NCI-H2081 treated with DMSO at 0.1 percent for 48 hours (cell line): ENCODE results near the gene SLC16A3.

Experiments used
- DNase-seq: peaks from one replicate; lab custom pipeline; 2025; lab: John Stamatoyannopoulos, UW

SLC16A3 gene

GRCh38 chr17:82223517-82223916 is 5.3 kb upstream of the SLC16A3 start:
- no peak for DNase-seq

DNA sequence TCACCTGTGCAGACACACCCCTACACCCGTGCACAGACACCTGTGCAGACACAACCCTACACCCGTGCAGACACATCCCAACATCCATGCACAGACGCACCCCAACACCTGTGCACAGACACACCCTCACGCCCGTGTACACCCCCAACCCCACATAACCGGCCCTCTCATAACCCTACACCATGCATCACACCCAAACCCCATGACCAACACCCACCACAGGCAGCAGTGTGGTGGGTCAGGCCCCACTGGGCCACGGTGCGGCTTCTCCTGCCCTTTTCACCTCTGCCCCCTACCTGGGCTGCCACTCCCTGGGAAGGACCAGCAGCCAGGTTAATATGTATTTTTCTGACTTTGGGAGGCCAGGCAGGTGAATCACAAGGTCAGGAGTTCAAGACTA is 4.2 kb upstream of the SLC16A3 start:
- DNase-seq: no peak

GRCh38 chr17:82225368-82226029 is 3.3 kb upstream of the SLC16A3 start:
- no peak for DNase-seq

DNA sequence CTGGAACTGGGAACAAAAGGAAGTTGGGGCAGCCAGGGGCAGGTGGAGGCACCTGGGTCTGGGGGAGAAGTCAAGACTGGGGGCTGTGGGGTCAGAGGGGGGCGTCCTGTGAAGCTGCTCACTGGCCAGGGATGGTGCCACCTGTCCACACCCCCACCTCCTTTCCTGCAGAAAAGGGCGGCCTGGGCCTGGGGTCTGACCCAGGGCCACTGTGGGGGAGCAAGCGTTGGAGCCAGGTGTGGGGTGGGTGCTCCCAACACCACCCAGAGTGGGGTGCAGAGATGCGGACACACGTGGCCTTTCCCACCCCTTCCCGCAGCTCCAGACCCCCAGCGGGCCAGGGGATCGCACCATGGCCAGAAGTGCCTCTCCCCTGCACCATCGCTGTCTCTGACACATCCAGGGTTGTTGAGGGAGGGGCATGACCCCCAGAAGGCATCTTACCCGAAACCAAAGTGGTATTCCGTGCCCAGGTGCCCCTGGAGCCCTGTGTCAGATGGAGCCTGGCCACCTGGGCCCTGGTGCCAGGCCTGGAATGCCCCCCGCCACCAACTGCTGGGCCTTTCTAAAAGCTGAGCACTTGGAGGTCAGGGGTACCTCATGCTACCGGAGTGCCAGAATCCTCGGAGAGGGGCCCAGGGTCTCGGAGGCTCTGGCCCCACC is 2.6 kb upstream of the SLC16A3 start:
- no peak for DNase-seq

- DNase-seq: no peak
These were observed 1.8 kb upstream of the SLC16A3 start for GRCh38 chr17:82226809-82227628.

GRCh38 chr17:82227629-82228277 is 1.1 kb upstream of the SLC16A3 start:
- no peak for DNase-seq

- DNase-seq: no peak
These were observed 482 bp upstream of the SLC16A3 start for GRCh38 chr17:82228278-82228841.

DNA sequence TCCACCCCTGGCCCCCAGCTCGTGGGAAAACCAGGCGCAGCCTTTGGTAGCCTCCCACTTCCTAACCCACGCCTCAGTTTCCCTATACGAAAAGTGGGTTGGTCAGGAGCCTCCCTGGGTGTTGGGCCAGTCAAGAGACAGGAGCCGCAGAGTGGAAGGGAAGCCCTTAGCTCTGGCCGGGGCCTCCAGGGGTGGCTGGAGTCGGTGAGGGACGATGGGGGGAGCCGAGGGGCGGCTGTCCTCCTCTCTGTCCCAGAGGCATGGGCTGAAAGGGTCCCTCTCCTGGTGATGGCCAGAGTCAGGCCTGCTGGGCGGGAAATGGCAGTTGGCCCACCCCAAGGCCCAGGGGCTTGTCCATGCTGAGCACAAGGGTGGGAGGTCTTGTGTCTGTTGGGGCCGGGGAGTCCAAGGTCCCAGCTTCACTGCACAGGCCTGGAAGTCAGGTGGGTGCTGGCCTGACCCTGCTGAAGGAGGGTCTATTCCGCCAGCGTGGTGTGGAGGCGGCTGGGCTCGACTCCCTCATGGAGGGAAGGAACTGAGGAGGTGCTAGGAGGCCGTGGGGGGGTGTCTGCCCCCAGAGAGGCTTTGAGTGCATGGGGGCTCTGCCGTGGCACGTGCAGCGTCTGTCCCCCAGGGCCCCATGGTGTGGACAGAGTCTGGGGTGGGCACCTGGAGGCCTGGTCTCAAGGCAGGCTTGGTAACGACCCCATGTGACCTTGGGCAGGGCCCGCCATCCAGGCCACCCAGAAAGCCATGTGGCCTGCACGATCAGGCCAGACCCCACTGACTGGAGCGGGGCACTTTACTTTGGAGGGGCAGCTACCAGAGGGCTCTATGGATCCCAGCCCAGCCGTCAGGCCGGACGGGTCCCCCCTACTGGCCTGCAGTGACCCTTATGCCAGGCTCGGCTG is 1.1 kb downstream of the SLC16A3 start:
- DNase-seq: no peak

- DNase-seq: no peak
These were observed 1.9 kb downstream of the SLC16A3 start for GRCh38 chr17:82230609-82231311.

- no peak for DNase-seq
These were observed 2.4 kb downstream of the SLC16A3 start for GRCh38 chr17:82231312-82231561.

GRCh38 chr17:82231562-82232321 is 2.9 kb downstream of the SLC16A3 start:
- no peak for DNase-seq

DNA sequence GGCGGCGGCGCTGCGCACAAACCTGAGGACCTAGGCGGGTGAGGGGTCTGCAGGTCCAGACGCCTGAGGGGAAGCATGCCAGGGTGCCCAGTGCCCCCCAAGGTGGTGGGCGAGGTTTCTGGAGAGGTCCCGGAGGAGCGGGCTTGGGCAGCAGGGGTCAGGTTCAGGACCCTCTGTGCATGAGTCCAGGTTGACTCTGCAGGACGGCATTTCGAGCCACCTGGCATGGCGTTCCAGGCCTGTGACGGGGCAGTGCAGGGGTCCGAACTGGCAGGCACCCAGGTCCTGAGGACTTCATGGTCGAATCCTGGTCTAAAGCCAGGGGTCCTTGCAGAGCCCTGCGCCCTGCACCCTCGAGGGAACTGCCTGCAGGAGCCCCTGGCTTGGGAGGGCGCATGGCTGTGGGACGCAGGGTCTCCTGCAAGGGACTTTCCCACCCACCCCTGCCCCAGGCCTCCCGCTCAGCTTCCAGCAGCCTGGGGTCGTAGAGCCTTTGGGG is 3.5 kb downstream of the SLC16A3 start:
- DNase-seq: no peak

DNA sequence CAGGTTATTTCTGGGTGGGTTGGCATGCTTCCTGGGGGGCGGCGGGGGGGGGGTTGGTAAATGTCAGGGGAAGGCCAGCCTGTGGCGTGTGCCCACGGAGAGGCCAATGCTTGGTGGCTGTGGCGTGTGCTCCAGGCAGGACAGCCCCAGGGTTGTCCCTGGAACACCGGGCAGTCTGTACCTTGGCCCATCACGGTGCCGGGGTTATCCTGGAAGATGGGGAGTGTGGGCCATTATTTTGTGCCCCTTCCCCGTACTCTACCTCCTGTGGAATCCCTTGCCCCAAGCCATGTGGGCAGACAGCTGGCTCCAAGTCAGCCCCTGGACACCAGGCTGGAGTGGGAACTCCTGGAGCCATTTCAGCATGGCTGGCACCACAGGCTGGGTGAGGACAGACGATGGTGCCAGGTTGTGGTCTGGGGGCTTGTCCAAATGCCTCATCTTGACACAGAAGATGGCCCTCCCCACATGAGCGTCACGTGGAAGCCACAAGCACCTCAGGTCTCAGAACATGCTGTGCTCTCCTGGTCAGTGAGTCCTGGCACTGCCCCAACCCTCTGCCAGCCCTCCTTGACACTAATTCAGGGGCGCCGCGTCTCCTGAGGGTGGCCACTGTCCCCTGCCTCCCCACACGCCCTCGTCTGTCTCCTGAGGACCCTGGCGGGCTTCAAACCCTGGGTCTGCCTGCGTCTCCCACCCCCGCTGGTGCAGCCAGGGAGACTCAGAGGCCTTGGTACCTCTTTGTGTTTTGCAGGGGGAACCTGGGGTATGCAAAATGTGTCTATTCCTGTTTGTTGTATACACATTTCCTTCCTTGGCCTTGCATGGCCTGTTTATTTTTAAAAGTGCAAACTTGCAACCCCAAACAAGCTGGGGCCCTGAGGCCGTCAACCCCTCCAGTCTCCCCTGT is 4.3 kb downstream of the SLC16A3 start:
- DNase-seq: no peak

DNA sequence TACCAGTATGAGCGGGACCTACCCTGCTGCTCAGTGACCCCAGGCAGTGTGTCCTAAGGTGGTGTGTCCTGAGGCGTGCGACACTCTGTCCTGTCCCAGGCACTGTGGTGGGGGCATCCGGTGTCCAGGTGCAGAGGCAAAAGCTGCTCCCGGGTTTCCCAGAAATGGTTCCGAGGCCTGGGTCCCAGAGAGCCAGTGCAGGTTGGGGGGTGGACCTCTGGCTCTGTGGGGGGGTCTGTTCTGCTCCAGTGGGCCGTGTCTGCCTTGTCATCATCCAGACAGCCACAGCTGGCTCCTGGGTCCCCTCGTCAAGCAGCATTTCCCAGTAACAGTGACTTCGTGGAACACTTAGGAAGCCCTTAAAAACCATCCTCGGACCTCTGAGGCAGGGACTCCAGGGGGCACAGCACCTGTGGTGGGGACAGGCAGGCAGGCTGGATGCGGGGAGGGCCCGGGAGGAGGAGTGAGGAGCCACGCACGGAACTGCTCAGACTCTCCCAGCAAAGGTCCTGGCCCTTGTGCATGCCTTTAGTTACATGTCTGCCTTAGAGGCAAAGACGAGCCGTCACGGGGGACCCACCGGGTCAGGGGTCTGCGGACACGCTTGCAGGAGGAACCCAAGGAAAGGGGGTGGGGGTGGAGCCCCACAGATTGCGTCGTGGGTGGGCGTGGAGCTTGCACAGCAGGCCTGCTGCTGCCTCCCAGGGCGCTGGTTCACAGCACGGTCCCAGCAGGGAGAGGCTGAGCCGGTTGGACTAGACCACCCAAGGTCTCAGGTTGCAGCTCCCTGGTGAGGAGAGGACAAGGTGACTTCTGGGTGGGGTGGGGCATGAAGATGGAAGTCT is 5.6 kb downstream of the SLC16A3 start:
- no peak for DNase-seq

- no peak for DNase-seq
These were observed 6.4 kb downstream of the SLC16A3 start for GRCh38 chr17:82235056-82235774.

DNA sequence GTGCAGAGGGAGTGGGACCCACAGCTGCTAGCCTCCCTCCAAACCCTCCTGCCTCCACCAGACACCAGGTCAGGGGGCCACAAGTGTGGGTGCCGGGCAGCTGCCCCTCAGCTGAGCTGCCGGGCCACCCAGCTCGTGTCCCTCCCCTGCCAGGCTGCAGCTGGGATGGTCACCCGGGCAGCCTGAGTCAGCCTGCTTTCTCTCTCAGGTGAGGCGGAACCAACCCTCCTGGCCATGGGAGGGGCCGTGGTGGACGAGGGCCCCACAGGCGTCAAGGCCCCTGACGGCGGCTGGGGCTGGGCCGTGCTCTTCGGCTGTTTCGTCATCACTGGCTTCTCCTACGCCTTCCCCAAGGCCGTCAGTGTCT is 6.9 kb downstream of the SLC16A3 start:
- DNase-seq: no peak
